GM19467 (cell line): ENCODE results near the gene PEG3.

ENCODE experiments used
- ATAC-seq: cut with Tn5 transposase; IDR thresholded peaks from one replicate; pipeline ENCODE4 v1.9.1; 2021; ENCODE audit warnings: mild to moderate bottlenecking, moderate library complexity; ENCODE audit not compliant: unreplicated experiment

PEG3 gene

DNA sequence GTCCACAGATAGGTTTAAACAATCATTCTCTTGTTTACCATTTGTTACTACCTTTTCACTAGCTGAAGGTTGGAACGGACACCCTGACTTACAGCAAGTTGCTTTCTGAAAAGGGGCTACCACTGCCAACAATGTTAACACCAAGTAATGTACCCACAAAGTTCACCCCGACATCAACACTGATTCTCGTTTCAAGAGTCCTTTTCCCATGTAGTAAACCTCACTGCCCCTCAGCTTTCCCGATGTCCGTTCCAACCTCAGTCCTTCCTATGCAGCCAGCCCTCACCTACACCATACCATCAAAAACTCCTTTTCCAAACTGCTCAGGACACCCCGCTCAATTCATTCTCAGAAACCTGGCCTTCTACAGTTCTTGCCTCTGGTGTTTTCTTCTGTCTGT is 29.0 kb downstream of the PEG3 start:
- no peak for ATAC-seq

DNA sequence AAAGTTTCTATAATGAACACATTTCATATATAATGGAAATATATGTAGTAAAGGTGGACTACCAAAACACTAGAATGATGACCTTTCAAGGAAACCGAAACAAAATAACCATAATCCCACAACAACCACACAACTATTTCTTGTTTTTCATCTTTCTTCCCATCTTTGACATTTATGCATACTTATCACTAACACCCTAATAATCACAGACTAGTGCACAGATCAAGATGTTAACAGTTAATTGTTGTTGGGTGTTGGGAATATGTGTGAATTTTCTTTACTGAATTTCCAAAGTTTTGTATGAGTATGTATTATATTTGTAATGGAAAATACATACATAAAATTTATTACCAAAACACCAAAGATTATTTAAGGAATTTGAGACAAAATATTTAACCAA is 30.3 kb downstream of the PEG3 start:
- no peak for ATAC-seq

DNA sequence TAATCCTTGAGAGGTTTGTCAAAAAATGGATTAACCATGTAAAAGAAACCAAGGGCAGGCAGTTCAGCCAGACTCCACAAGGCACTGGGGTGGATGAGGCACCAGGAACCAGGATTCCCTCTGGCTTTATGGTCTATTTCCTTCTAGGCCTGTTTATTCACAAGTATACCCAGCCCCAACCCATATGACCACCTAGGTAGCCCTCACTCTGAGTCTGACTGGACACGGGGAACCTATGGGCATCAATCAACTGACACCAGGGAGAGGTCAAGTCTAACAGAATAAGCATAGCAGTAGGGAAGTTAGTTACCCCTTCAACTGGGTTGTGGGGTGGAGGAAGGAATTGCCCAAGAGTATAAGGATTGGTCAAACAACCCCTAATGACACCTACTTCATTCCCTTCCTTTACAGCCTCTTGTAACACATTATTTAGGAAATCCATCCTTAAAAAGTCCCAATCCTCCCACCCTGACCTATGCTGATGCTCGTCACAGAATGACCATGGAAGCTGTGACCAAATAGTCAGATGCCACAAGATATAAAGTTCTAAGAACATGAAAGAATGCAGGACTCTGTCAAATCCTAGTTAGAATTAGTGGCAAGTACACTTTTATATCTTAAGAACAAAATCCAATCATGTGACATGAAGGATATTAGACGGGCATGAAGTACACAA is 31.7 kb downstream of the PEG3 start:
- no peak for ATAC-seq

DNA sequence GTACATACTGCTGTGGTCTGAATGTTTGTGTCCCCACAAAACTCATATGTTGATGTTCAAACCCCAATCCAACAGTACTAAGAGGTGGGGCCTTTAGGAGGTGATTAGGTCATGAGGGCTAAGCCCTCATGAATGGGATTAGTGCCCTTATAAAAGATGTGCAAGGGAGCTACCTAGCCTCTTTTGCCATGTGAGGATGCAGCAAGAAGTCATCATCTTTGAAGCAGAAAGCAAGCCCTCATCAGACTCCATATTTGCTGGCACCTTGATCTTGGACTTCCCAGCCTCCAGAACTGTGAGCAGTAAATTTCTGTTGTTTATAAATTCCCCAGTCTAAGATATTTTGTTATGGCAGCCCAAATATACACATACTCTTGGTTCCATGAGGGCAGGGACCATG is 33.9 kb downstream of the PEG3 start:
- ATAC-seq: no peak
